ENCODE results near the gene NAA20. TPM values are rescaled to one million over a fixed set of nuclear protein-coding genes. Genes with fewer than 3 reads are reported as not detected.

NAA20 gene
- total and polyA plus RNA-seq, 4 donors = 33.6 to 143 (median 59.9) TPM

GRCh38 chr20:19974630-19975435, 42.3 kb upstream of the NAA20 start:
- H3K36me3 ChIP-seq (ENCODE audit: control insufficient read depth in 4 of 4, insufficient read depth in 4 of 4, low read length in 4 of 4) = peaks cover 0 to 14% (median 8%) of the 10 kb centered on the region in 4 donors
- DNase-seq (peak; percentile 91 to 98 (median 94)), ATAC-seq (ENCODE audit: insufficient read depth, low FRiP score) (peak; percentile 83)
- H3K9me3 ChIP-seq (ENCODE audit: control insufficient read depth in 4 of 4, insufficient read depth in 3 of 4, low read length in 3 of 4) = peaks cover 0 to 3% (median 0%) of the 10 kb centered on the region in 4 donors
- H3K9ac ChIP-seq (ENCODE audit: insufficient read depth in 1 of 2, low read length in 2 of 2) = peak overlapping the region; percentile 27 to 75
- H3K4me1 ChIP-seq (ENCODE audit: control insufficient read depth in 5 of 5, insufficient read depth in 5 of 5, low read length in 5 of 5) = peaks cover 16 to 48% (median 19%) of the 10 kb centered on the region in 5 donors
- peak overlapping the region; percentile 49 for H3K4me3 ChIP-seq
- TF ChIP-seq, protein P1, sequence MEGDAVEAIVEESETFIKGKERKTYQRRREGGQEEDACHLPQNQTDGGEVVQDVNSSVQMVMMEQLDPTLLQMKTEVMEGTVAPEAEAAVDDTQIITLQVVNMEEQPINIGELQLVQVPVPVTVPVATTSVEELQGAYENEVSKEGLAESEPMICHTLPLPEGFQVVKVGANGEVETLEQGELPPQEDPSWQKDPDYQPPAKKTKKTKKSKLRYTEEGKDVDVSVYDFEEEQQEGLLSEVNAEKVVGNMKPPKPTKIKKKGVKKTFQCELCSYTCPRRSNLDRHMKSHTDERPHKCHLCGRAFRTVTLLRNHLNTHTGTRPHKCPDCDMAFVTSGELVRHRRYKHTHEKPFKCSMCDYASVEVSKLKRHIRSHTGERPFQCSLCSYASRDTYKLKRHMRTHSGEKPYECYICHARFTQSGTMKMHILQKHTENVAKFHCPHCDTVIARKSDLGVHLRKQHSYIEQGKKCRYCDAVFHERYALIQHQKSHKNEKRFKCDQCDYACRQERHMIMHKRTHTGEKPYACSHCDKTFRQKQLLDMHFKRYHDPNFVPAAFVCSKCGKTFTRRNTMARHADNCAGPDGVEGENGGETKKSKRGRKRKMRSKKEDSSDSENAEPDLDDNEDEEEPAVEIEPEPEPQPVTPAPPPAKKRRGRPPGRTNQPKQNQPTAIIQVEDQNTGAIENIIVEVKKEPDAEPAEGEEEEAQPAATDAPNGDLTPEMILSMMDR (IDR thresholded peaks at IDR 0.05; ENCODE audit: control extremely low read depth, extremely low read depth) = no peak
- peak overlapping the region; percentile 90 to 96 for H3K27ac ChIP-seq (ENCODE audit: low read depth in 1 of 2, low read length in 1 of 2)
- 15 to 16% methylated on average over 44 of the region's 44 CpGs for WGBS, 2 donors
- H3K27me3 ChIP-seq (ENCODE audit: control insufficient read depth in 3 of 3, insufficient read depth in 3 of 3, low read length in 2 of 3) = no peaks in the 10 kb centered on the region

- Histone ChIP-seq H3K4me1 (ENCODE audit: control insufficient read depth in 5 of 5, insufficient read depth in 5 of 5, low read length in 5 of 5) (peaks cover 18 to 48% (median 19%) of the 10 kb centered on the region in 5 donors), H3K9me3 (ENCODE audit: control insufficient read depth in 4 of 4, insufficient read depth in 3 of 4, low read length in 3 of 4) (peaks cover 0 to 3% (median 0%) of the 10 kb centered on the region in 4 donors), H3K4me3 (peak overlapping the region; percentile 49), H3K9ac (ENCODE audit: insufficient read depth in 1 of 2, low read length in 2 of 2) (peak overlapping the region; percentile 27 to 75), H3K36me3 (ENCODE audit: control insufficient read depth in 4 of 4, insufficient read depth in 4 of 4, low read length in 4 of 4) (peaks cover 0 to 14% (median 8%) of the 10 kb centered on the region in 4 donors), H3K27me3 (ENCODE audit: control insufficient read depth in 3 of 3, insufficient read depth in 3 of 3, low read length in 2 of 3) (no peaks in the 10 kb centered on the region), H3K27ac (ENCODE audit: low read depth in 1 of 2, low read length in 1 of 2) (peak overlapping the region; percentile 90 to 96)
- DNase-seq (peak in 1 of 3 donors; percentile 20), ATAC-seq (ENCODE audit: insufficient read depth, low FRiP score) (peak; percentile 6)
- TF ChIP-seq, protein P1 (IDR thresholded peaks at IDR 0.05; ENCODE audit: control extremely low read depth, extremely low read depth) = no peak
- WGBS, 2 donors = 32 to 63% methylated on average over 18 of the region's 18 CpGs
These were observed 41.7 kb upstream of the NAA20 start for GRCh38 chr20:19975436-19975799.

GRCh38 chr20:19975901-19976300, 41.3 kb upstream of the NAA20 start:
- Histone ChIP-seq H3K4me1 (ENCODE audit: control insufficient read depth in 5 of 5, insufficient read depth in 5 of 5, low read length in 5 of 5) (peaks cover 18 to 48% (median 24%) of the 10 kb centered on the region in 5 donors), H3K4me3 (peak overlapping the region; percentile 49), H3K27me3 (ENCODE audit: control insufficient read depth in 3 of 3, insufficient read depth in 3 of 3, low read length in 2 of 3) (no peaks in the 10 kb centered on the region), H3K36me3 (ENCODE audit: control insufficient read depth in 4 of 4, insufficient read depth in 4 of 4, low read length in 4 of 4) (peaks cover 0 to 14% (median 7%) of the 10 kb centered on the region in 4 donors), H3K27ac (ENCODE audit: low read depth in 1 of 2, low read length in 1 of 2) (peak overlapping the region; percentile 90 to 96), H3K9me3 (ENCODE audit: control insufficient read depth in 4 of 4, insufficient read depth in 3 of 4, low read length in 3 of 4) (peaks cover 0 to 3% (median 0%) of the 10 kb centered on the region in 4 donors), H3K9ac (ENCODE audit: insufficient read depth in 1 of 2, low read length in 2 of 2) (peak overlapping the region in 1 of 2 donors; percentile 75)
- peak; percentile 57 to 72 (median 60) for DNase-seq
- TF ChIP-seq, protein P1 (IDR thresholded peaks at IDR 0.05; ENCODE audit: control extremely low read depth, extremely low read depth) = no peak
- ATAC-seq (ENCODE audit: insufficient read depth, low FRiP score) = no peak
- WGBS, 2 donors = 48 to 74% methylated on average over 9 of the region's 9 CpGs
